ENCODE measurements around the gene RALY. TPM values are rescaled to one million over a fixed set of nuclear protein-coding genes. Genes with fewer than 3 reads are reported as not detected.

Gene RALY
- total RNA-seq, 1 experiment from 2014 or later, result 119 TPM

- BruUV-seq (replicated peaks), result no TSS peak
These were observed 129.6 kb downstream of the RALY start for GRCh38 chr20:34123309-34123708.

More at GRCh38 chr20:34123309-34123708, 129.6 kb downstream of the RALY start:
- ATAC-seq, result no peak
- Histone ChIP-seq H3K27me3 (ENCODE audit: insufficient read depth, low read length) (no peaks in the 10 kb centered on the region), H2AFZ (ENCODE audit: low read depth, low read length, poor library complexity, severe bottlenecking) (no peak overlapping the region), H3K36me3 (ENCODE audit: control insufficient read depth in 1 of 2, insufficient read depth in 2 of 2, low read length in 2 of 2) (no peaks in the 10 kb centered on the region), H3K9me3 (ENCODE audit: control insufficient read depth in 1 of 2, insufficient read depth in 1 of 2, low read depth in 1 of 2, low read length in 2 of 2) (no peaks in the 10 kb centered on the region), H3K4me1 (ENCODE audit: control insufficient read depth in 1 of 2, insufficient read depth in 2 of 2, low read length in 2 of 2) (peaks cover 0 to 6% of the 10 kb centered on the region in 2 experiments; a peak in 2 of 4 replicates), H3K4me3 (replicated peaks in 1 of 2; ENCODE audit: low read depth in 1 of 2, low read length in 2 of 2) (no peak overlapping the region), H4K20me1 (ENCODE audit: insufficient read depth) (no peaks in the 10 kb centered on the region), H3K9me2 (ENCODE audit: insufficient read depth) (no peaks in the 10 kb centered on the region), H3K9ac (ENCODE audit: low read length) (no peak overlapping the region), H3K27ac (ENCODE audit: low read depth, low read length) (no peak overlapping the region), H3K79me2 (ENCODE audit: insufficient read depth, low read length) (no peaks in the 10 kb centered on the region), H3K4me2 (ENCODE audit: low read length) (no peak overlapping the region)
- TF ChIP-seq YY1 (IDR thresholded peaks at IDR 0.05; ENCODE audit: extremely low read depth, insufficient replicate concordance, low read depth, low read length) (no peak), CBX3 (IDR thresholded peaks at IDR 0.05; ENCODE audit: low read depth) (no peak), CTCF (IDR thresholded peaks at IDR 0.05 in 2 of 3, conservative IDR thresholded peaks at IDR 0.05 in 1 of 3; ENCODE audit: borderline replicate concordance in 1 of 3, insufficient read depth in 1 of 3, low read depth in 2 of 3, low read length in 2 of 3) (no peak), ELF1 (IDR thresholded peaks at IDR 0.05; ENCODE audit: borderline replicate concordance, low read depth) (no peak), ZBTB33 (IDR thresholded peaks at IDR 0.05; ENCODE audit: extremely low read depth, insufficient replicate concordance, low read length) (no peak), ZNF274 (IDR thresholded peaks at IDR 0.05; ENCODE audit: low read depth, low read length) (no peak), ZFX (IDR thresholded peaks at IDR 0.05) (no peak), ATF3 (IDR thresholded peaks at IDR 0.05) (no peak), RAD21 (IDR thresholded peaks at IDR 0.05; ENCODE audit: low read depth) (no peak), REST (IDR thresholded peaks at IDR 0.05; ENCODE audit: low read depth) (no peak), CEBPB (IDR thresholded peaks at IDR 0.05; ENCODE audit: low read depth) (no peak), POLR2AphosphoS5 (IDR thresholded peaks at IDR 0.05; ENCODE audit: low read depth, low read length) (no peak), EGR1 (IDR thresholded peaks at IDR 0.05; ENCODE audit: low read depth) (no peak), SP1 (IDR thresholded peaks at IDR 0.05; ENCODE audit: low read depth) (no peak), EZH2phosphoT487 (IDR thresholded peaks at IDR 0.05; ENCODE audit: borderline replicate concordance) (no peak), POLR2A (IDR thresholded peaks at IDR 0.05; ENCODE audit: borderline replicate concordance, extremely low read depth, insufficient read depth, insufficient read length) (no peak), FOSL1 (IDR thresholded peaks at IDR 0.05; ENCODE audit: low read depth) (no peak), MAX (IDR thresholded peaks at IDR 0.05) (no peak), SRF (IDR thresholded peaks at IDR 0.05; ENCODE audit: low read depth) (no peak), JUND (IDR thresholded peaks at IDR 0.05) (no peak)
- DNase-seq (ENCODE audit: low read depth, low spot score), result no peak
- intact Hi-C loops (cut with micrococcal nuclease), result loop anchor here (10.0 kb wide), 3 partner anchors 469 to 1029 kb away; no protein-coding TSS in a partner anchor
- POLR2A ChIA-PET, result interaction anchor here (0.9 kb wide), 1 partner anchor 11 kb away, joined by 3 read pairs; the partner anchor contains the start of gene EIF2S2
- CTCF ChIA-PET, result no interaction called here
- RAD21 ChIA-PET (ENCODE audit: low non-redundant PET in 1 of 2, low total read pairs in 2 of 2, uncharacterized antibody in 2 of 2, unreplicated experiment in 2 of 2), result no interaction called here

Data from HCT116 (cell line).